HCT116 (cell line): ENCODE data around the gene SEC14L6.

Experiments
- EZH2 ChIP-seq: fragments of 200-600 bp; sonication (generic); IDR thresholded peaks from 2 replicates; pipeline ENCODE4 v1.6.1; 2017; ENCODE audit warnings: antibody characterized with exemption, mixed run types
- POLR2A ChIP-seq: IDR thresholded peaks from 2 replicates; pipeline ENCODE4 v1.7.0; 2011; ENCODE audit warnings: borderline replicate concordance; ENCODE audit not compliant: insufficient read depth, insufficient read length; ENCODE audit errors: extremely low read depth
- SRF ChIP-seq: IDR thresholded peaks from 2 replicates; pipeline ENCODE4 v1.6.1; 2012; ENCODE audit warnings: low read depth
- ZFX ChIP-seq: fragments of 450-650 bp; IDR thresholded peaks from 2 replicates; pipeline ENCODE4 v1.6.1; 2017
- TF ChIP-seq, protein P1 (sequence below), 3 experiments: fragments of 200-600 bp in 1 of 3; sonication (generic) in 1 of 3; IDR thresholded peaks in 2 of 3; conservative IDR thresholded peaks in 1 of 3; 2 replicates each; pipeline ENCODE4 v1.5.1; 2012 to 2017; ENCODE audit warnings: low read depth in 2 of 3, low read length in 2 of 3, antibody characterized with exemption in 1 of 3, borderline replicate concordance in 1 of 3, control low read depth in 1 of 3, mild to moderate bottlenecking in 1 of 3, mixed read lengths in 1 of 3, mixed run types in 1 of 3, moderate library complexity in 1 of 3; ENCODE audit not compliant: insufficient read depth in 1 of 3
- TF ChIP-seq, protein P2 (sequence below): IDR thresholded peaks from 2 replicates; pipeline ENCODE4 v1.6.1; 2012
- TF ChIP-seq, protein P3 (sequence below): IDR thresholded peaks from 2 replicates; pipeline ENCODE4 v1.6.1; 2012
- TF ChIP-seq, protein P4 (sequence below): IDR thresholded peaks from 2 replicates; pipeline ENCODE4 v1.6.1; 2012; ENCODE audit warnings: low read depth

DNA sequence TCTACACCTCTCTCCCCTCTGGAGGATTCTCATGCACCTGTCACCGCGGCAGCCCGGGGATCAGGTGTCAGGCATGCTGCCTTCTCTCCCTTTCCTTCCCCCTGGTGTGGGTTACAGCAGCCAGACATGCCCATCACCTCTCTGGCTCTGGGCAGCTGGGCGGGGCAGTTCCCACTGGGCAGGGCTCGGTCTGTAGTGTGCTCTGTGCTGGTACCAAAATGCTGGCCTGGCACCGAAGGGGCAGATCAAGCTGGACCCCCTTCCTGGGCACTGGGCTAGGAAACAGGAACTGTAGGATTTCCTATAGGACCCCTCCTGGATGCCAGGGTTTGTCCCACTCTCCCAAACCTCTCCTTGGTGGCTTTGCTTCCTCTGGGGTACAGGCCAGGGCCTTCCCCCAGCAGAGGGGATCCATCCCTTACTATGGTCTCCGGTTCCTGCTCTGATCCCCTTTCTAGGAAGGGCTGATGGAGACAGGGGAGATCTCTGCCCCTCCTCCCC, 27.1 kb upstream of the SEC14L6 start:
- TF ChIP-seq EZH2: no peak
- TF ChIP-seq ZFX: no peak
- TF ChIP-seq SRF: no peak
- TF ChIP-seq, protein P1, sequence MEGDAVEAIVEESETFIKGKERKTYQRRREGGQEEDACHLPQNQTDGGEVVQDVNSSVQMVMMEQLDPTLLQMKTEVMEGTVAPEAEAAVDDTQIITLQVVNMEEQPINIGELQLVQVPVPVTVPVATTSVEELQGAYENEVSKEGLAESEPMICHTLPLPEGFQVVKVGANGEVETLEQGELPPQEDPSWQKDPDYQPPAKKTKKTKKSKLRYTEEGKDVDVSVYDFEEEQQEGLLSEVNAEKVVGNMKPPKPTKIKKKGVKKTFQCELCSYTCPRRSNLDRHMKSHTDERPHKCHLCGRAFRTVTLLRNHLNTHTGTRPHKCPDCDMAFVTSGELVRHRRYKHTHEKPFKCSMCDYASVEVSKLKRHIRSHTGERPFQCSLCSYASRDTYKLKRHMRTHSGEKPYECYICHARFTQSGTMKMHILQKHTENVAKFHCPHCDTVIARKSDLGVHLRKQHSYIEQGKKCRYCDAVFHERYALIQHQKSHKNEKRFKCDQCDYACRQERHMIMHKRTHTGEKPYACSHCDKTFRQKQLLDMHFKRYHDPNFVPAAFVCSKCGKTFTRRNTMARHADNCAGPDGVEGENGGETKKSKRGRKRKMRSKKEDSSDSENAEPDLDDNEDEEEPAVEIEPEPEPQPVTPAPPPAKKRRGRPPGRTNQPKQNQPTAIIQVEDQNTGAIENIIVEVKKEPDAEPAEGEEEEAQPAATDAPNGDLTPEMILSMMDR (IDR thresholded peaks at IDR 0.05 in 2 of 3, conservative IDR thresholded peaks at IDR 0.05 in 1 of 3; ENCODE audit: borderline replicate concordance in 1 of 3, insufficient read depth in 1 of 3, low read depth in 2 of 3, low read length in 2 of 3): no peak
- no peak for TF ChIP-seq POLR2A
- TF ChIP-seq, protein P2, sequence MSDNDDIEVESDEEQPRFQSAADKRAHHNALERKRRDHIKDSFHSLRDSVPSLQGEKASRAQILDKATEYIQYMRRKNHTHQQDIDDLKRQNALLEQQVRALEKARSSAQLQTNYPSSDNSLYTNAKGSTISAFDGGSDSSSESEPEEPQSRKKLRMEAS: no peak
- TF ChIP-seq, protein P3, sequence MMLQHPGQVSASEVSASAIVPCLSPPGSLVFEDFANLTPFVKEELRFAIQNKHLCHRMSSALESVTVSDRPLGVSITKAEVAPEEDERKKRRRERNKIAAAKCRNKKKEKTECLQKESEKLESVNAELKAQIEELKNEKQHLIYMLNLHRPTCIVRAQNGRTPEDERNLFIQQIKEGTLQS: no peak
- TF ChIP-seq, protein P4, sequence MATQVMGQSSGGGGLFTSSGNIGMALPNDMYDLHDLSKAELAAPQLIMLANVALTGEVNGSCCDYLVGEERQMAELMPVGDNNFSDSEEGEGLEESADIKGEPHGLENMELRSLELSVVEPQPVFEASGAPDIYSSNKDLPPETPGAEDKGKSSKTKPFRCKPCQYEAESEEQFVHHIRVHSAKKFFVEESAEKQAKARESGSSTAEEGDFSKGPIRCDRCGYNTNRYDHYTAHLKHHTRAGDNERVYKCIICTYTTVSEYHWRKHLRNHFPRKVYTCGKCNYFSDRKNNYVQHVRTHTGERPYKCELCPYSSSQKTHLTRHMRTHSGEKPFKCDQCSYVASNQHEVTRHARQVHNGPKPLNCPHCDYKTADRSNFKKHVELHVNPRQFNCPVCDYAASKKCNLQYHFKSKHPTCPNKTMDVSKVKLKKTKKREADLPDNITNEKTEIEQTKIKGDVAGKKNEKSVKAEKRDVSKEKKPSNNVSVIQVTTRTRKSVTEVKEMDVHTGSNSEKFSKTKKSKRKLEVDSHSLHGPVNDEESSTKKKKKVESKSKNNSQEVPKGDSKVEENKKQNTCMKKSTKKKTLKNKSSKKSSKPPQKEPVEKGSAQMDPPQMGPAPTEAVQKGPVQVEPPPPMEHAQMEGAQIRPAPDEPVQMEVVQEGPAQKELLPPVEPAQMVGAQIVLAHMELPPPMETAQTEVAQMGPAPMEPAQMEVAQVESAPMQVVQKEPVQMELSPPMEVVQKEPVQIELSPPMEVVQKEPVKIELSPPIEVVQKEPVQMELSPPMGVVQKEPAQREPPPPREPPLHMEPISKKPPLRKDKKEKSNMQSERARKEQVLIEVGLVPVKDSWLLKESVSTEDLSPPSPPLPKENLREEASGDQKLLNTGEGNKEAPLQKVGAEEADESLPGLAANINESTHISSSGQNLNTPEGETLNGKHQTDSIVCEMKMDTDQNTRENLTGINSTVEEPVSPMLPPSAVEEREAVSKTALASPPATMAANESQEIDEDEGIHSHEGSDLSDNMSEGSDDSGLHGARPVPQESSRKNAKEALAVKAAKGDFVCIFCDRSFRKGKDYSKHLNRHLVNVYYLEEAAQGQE: no peak
